HPDE6-E6E7 (cell line): ENCODE data around the gene BCKDK.
"Not testable (repeated sequence)": the region's sequence is repeated elsewhere in the genome, so short reads cannot be mapped to it uniquely, and the experiment has no call there.

Source experiments
- DNase-seq: peaks from one replicate; pipeline ENCODE4 v3.0.0; 2011; ENCODE audit warnings: missing footprints; ENCODE audit errors: extremely low spot score

BCKDK gene

GRCh38 chr16:31120129-31120528 is 11.9 kb downstream of the BCKDK start:
- DNase-seq, result no peak

DNA sequence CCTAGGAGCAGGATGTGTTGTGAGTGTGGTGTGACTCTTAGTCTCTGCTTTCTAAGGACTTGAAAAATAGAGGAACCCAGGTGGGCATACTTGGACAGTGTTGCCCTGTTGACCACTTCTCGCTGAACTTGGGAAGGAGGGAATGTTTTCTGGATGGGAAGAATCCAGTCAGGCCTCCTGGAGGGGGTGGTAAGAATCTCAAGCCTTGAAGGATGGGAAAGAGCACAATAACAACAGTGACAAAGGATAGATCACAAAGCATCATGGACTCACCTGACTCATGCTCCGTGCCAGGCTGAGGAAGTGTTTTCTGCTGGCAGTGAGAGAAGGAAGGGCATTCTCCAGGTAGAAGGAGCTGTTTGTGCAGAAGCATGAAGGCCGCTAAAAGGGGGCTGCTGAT is 17.7 kb downstream of the BCKDK start:
- DNase-seq, result no peak

GRCh38 chr16:31127182-31127581 is 19.0 kb downstream of the BCKDK start:
- no peak for DNase-seq

DNA sequence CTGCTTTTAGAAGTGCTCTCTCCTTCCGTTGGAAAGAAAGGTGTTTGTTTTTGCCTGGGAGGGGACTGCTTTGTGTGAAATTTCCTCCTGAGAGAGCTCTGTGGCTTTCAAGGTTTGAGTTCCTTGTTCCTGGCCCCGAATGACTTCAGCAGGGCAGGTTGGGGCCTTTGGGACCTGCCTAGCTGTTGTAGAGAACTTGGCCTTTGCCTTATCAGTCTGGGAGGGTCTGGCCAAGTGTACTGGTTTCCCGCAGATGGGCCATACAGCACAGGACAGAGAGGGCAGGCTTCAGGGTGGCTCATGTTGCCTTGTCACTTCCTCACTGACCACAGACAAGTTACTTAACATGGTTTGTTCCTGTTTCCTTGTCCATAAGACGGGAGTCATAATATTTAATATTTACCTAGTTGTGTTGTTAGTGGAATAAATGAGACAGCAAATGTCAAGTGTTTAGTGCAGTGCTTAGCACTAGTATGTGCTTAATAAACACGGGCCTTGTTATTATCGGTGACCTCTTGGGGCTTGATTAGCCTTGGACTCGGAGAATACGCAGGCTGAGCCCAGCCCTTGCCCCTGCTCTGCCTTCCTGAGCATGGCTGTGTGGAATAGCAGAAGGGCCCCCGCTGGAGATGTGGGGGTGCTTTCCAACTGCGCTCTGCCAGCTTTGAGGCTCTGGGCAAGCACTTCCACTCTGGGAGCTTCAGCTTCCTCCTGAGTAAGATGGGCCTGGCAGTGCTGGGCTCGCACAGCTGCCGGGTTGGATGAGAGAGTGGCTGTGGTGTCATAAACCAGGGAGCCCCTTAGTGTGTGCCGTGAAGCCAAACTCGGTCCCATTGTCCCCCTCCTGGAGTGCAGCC is 20.8 kb downstream of the BCKDK start:
- no peak for DNase-seq

DNA sequence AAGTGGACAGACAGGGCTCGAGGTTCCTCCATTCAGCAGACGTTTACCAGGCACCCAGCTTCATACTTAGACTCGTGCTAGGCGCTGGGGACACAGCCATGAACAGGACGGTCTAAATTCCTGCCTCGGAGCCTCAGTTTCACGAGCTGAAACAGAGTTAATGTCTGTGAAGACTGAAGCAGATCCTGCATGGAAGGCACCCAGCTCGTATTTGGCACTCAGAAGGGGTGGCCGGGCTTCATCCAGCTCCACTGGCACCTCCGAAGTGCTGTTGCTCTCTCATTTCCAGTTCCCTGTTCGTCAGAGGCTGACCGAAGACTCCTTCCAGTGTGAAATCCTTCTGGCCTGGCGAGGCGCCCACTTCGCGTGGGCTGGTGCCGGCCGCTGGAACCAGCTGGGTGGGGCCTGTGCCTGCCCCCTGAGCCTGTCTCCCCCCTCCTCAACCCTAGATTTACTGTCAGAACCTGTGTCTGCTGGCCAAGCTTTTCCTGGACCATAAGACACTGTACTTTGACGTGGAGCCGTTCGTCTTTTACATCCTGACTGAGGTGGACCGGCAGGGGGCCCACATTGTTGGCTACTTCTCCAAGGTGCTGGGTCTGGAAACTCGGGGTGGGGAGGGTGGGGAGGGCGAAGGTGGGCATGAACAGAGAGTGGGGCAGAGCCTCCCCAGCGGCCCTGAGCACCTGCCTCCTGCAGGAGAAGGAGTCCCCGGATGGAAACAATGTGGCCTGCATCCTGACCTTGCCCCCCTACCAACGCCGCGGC is 21.6 kb downstream of the BCKDK start:
- no peak for DNase-seq

- DNase-seq, result no peak
These were observed 22.2 kb downstream of the BCKDK start for GRCh38 chr16:31130336-31130891.

GRCh38 chr16:31130899-31131298 is 22.7 kb downstream of the BCKDK start:
- peak; percentile 84 for DNase-seq

DNA sequence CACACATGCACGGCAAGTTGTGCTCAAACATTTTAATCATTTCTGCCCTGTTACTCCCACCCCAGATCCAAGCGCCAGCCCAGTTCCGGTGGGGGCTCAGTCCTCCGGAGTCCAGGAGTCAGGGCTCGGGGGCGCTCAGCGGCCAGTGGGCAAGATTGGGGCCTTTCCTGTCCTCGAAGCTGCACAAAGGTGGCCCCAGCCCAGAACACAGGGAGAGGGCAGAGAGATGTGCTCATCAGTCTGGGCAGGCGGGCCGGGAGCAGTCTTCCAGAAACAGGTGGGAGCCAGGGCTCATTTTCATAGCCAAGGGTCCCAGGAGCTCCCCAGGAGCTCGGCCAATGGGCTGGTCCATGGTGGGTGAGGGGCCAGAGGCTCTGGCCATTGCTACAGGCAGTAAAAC is 23.2 kb downstream of the BCKDK start:
- DNase-seq, result no peak

GRCh38 chr16:31131841-31132271 is 23.7 kb downstream of the BCKDK start:
- DNase-seq, result no peak

DNA sequence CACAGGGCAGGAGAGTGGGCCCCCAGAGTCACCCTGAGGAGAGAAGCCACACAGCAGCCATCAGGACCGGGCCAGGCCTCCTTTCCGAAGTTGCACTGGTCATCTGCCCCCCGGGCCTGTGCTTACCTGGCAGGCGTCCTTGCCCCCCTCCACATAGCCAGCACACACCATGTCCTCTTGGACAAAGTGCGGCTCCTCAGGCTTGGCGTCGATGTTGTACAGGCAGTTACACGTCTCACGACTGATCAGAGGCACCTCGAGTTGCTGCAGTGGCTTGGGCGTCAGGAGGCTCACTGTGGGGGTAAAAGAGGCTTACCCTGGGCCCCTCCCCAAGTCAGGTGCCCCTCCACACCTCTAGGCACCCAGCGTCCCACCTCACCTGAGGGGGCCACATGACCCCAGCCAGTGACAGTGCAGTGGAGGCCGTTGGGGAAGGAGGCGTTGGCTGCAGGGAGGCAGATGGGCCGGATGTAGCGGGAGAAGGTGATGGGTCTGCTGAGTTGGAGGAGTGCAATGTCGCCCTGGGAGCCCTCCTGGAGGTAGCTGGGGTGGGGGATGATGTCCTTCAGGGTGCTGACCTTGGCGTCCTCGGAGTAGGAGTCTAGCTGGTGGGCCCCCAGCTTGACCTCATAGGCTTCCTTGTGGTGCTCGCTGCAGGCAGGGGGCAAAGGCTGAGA is 24.3 kb downstream of the BCKDK start:
- DNase-seq, result no peak

GRCh38 chr16:31133046-31133501 is 24.9 kb downstream of the BCKDK start:
- no peak for DNase-seq

DNA sequence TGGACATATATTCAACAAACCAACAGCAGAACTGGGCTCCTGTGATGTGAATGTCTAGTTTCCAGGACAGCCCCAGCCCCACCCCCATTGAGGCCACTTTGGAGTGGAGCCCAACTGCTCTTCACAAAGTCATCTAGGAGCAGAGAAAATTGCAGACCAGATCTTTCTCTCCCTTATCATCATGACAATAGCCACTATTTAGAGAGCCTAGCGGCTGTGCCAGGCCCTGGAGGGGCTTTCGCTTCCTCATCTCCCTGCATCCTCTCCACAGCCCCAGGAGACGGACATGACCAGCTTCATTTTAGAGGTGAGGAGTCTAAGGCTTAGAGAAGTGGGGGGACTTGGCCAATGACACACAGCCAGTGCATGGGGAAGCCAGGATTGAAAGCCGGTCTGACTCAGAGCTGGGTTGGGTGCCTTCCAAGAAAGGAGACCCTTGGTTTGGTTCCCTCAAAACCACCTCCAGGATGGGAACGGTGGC is 25.9 kb downstream of the BCKDK start:
- DNase-seq, result peak; percentile 54

DNA sequence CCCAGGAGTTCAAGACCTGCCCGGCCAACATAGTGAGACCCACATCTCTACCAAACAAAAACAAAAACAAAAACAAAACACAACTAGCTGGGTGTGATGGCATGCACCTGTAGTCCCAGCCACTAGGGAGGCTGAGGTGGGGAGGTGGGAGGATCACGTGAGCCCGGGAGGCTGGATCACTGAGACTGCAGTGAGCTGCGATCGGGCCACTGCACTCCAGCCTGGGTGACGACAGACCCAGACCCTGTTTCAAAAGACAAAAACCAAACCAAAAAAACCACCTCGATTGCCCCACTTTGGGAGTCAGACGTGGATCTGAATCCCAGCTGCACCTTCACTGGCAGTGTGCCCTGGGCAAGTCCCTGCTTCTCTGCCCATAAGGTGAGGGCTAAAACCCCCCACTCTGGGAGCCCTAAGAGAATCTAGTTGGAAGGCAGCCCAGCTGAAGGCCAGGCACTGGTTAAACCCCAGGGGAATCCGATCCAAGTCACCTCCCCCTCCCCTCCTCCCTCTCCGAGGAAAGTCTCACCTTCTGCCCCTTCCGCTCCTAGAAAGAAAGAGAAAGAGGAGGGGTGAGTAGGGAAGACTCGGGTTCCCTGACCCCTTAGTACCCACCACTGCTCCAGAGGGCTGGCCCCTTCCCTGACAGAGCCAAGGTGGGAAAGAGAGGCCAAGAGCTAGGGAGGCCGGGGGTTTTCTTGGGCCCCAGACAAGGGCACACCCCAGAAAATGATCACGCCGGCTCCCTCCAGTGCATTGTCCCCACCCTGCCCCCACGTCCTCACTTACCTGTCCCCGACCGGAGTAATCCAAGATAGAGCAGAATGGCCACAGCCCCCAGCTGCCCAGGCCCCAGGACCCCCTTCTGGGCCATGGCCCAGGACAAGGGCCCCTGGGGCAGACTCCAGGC is 26.7 kb downstream of the BCKDK start:
- DNase-seq, result no peak

DNA sequence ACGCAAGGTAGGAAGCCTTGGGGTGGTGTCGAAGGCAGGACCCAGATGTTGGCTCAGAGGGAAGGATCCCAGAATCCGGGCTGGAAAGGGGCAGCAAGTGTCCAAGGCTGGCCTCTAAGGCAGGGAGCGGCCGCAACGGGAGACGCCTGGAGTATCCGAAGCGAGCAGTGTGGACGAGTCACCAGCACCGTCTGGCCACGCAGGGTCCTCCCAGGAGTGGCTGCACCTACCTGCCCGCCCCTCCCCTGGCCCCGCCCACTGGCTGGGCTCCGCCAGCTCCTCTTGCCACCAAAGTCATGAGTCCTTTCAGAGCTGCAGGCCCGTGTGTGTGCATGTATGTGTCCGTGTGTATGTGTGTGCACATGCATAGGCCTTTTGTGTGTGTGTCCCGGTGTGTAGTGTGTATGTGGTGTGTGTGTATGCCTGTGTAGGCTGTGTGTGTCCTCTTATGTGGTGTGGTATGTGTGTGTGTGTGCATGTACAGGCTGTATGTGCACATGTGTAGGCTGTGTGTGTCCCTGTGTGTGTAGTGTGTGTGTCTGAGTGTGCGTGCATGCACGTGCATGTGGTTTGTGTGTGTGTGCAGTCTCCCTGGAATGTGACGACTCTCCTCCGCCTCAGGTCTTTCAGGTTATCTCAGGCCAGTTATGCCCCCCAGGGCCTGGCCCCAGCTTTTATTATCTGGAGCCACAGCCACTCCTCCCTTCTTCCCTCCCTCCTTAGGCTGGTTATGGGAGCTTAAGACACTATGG is 27.5 kb downstream of the BCKDK start, which contains the start of gene PRSS8:
TSS of gene PRSS8 (minus strand) at position 193 of the 752 bp plus-strand sequence. CDS start 229 bp downstream, outside the sequence.
- peak; percentile 76 for DNase-seq

DNA sequence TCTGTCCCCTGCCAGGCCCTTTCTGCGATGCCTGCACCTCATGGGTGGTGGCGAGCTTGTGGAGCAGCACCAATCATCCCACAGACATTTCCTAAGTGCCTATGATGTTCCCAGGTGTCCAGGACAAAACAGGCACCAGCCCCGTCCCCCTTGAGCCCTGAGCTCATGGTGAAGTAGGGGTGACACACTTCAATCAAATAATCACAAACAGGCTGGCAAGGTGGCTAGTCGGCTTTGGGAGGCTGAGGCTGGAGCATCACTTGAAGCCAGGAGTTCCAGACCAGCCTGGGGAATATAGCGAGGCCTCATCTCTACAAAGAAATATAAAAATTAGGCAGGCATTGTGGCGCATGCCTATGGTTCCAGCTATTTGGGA is 28.1 kb downstream of the BCKDK start:
- DNase-seq, result no peak

DNA sequence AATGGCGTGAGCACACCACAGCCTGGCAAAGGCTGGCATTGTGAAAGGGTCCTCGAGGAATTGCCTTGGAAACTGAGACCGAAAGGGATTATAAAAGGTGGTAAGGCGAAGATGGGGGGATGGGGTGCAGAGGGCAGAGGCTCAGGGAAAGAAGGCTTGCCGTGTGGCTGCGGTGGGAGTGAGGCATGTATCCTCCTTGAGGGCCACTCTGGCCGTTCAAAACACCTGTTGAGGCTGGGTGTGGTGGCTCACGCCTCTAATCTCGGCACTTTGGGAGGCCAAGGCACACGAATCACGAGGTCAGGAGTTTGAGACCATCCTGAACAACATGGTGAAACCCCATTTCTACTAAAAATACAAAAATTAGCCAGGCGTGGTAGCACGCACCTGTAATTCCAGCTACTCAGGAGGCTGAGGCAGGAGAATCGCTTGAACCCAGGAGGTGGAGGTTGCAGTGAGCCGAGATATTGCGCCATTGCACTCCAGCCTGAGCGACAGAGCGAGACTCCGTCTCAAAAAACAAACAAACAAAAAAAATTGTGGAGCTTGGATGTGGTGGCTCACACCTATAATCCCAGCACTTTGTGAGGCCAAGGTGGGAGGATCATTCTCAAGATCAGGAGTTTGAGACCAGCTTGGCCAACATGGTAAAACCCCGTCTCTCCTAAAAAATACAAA is 28.8 kb downstream of the BCKDK start:
- DNase-seq, result not testable (repeated sequence)

DNA sequence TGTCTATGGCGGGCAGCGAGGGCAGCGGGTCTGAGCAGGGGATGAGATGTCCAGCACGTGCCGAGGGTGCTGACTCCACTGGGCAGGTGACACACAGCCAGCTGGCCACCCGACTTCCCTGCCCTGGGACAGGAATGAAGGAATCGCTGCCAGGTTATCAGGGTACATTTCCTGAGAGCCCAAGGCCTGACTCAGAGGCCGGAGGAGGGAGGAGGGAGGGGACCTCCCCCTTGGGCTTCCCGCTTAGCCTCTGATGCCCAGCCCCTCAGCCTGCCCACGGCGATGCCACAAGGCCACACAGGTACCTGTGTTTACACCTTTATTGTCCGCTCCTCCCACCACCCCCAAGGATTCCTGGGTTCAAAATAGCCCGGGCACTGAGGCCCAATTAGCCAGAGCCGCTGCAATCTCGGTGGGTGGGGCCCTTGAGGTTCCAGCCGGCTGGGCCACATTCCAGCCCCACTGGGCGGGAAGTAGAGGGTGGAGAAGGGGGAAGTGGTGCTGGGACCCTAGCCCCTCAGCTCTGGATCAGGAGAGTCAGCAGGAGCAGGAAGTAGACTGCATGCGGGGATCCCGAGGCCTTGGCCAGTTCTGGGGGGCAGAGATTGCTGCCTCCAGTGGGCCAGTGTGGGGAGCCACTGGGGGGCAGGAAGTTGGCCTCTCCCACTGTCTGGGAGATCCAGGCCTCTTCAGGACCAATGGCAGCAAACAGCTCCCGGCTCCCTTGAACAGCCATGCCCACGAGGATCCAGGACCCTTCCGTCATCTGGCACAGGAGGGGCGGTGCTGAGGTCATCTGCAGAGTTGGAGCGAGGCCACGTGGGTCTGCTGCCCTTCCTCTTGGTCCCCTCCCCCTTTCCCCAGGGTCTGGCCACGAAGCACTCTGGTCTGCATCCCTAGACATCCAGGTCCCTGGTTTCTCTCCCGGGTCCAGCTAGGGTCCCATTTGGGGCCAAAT is 30.7 kb downstream of the BCKDK start:
- peak; percentile 79 for DNase-seq

DNA sequence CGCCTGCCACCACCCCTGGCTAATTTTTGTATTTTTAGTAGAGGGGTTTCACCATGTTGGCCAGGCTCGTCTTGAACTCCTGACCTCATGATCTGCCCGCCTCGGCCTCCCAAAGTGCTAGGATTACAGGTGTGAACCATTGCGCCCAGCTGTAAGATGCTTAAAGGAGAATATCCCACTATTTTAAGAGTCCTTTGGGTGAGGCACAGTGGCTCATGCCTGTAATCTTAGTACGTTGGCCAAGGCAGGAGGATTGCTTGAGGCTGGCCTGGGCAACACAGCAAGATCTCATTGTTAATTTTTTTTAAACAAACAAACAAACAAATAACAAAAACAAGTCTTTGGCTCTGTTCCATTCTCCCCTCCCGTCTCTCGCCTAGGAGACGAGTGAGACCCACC is 32.9 kb downstream of the BCKDK start:
- not testable (repeated sequence) for DNase-seq
